WI38 (cell line): ENCODE data around the gene MYO1C.

ENCODE experiments used
- H3K4me3 ChIP-seq: 2 replicates; pipeline ENCODE4 v1.5.1; 2011; ENCODE audit warnings: low read depth, mild to moderate bottlenecking, control low read depth, low read length
- TF ChIP-seq, protein P1 (sequence below): IDR thresholded peaks from 2 replicates; pipeline ENCODE4 v1.5.1; 2012; ENCODE audit warnings: low read depth, mild to moderate bottlenecking, control low read depth, low read length

MYO1C gene

DNA sequence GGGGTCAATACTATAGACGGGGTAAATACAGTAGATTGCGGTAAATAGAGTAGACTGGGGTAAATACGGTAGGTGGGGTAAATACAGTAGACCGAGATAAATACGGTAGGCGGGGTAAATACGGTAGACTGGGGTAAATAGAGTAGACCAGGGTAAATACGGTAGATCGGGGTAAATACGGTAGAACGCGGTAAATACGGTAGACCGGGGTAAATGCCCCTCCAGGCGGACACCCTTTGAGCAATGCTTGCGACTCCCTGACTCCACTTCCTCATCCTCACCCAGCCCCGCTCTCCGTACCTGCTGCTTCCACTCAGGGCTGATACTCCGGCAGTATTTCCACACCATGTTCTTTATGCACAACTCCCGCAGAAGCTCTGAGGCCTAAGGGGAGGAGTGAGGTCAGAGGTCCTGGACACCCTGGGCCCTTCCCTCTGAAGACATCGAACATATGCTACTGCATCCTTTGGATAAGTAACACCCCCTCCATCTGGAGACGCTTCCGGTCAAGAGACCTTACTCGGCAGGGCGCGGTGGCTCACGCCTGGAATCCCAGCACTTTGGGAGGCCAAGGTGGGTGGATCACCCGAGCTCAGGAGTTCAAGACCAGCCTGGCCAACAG, 23.1 kb downstream of the MYO1C start:
- H3K4me3 ChIP-seq = no peak overlapping the region
- TF ChIP-seq, protein P1, sequence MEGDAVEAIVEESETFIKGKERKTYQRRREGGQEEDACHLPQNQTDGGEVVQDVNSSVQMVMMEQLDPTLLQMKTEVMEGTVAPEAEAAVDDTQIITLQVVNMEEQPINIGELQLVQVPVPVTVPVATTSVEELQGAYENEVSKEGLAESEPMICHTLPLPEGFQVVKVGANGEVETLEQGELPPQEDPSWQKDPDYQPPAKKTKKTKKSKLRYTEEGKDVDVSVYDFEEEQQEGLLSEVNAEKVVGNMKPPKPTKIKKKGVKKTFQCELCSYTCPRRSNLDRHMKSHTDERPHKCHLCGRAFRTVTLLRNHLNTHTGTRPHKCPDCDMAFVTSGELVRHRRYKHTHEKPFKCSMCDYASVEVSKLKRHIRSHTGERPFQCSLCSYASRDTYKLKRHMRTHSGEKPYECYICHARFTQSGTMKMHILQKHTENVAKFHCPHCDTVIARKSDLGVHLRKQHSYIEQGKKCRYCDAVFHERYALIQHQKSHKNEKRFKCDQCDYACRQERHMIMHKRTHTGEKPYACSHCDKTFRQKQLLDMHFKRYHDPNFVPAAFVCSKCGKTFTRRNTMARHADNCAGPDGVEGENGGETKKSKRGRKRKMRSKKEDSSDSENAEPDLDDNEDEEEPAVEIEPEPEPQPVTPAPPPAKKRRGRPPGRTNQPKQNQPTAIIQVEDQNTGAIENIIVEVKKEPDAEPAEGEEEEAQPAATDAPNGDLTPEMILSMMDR = no peak

DNA sequence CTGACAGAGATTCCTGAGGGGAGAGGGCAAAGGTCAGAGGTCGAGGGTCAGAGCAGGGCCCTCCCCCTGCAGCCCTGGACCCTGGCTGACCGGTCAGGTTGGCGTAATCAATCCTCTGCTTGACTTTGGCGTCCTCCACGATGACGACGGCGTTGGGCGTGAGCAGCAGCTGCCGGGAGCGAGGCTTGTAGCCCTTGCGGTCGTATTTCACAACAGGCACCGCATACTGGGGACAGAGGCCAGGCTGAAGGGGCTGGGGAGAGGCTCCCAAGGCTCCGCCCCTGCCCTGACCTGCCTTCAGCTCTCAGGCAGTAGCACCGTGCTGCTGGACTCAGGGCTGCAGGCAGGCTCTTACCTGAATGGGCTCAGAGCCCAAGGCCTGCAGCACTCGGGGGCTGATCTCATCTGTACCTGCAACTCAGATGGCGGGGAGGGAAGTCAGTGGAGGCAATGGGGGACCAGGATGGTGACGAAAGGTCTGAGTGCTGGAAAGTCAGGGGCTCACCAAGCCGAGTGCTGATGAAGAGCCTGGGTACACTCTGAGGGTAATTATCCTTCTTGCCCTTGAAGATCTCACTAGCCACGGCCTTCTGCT, 24.5 kb downstream of the MYO1C start:
- no peak overlapping the region for H3K4me3 ChIP-seq
- TF ChIP-seq, protein P1 = no peak

DNA sequence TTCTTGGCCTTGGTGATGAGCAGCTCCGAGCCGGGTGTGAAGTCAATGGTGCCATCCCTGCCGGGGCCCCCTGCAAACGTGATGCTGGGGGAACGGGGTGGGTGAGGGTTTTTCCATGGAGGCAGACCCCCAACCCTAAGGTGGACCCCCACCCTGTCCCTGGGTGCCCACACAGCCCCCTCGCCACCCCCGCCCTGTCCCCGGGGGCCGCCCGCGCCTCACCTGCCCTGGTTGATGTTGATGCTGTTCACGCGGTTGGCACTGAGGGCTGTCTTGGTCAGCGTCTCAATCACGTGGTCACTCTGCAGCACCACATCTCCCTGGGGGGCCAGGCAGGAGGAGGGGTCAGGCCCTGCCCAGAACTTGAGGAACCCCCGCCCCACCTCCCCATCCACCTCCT, 25.2 kb downstream of the MYO1C start:
- TF ChIP-seq, protein P1 = no peak
- no peak overlapping the region for H3K4me3 ChIP-seq

DNA sequence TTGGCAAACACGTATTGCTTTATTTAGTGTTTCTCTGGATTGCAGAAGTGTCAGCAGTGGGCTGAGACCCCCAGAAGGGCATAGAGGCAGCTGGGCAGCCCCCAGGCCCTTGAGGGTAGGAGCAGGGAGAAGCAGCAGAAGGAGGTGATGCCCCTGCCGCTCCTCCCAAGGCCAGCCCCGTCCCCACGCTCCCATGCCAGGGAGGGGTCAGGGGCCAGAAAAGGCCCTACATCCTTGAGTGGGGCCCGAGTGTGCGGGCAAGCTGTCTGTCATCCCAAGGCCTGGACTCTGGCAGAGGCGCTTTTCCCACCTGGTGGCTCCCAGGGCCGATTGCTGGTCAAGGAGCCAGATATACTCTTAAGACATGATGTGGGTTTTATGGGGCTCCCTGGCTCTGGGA, 28.3 kb downstream of the MYO1C start:
- TF ChIP-seq, protein P1 = no peak
- H3K4me3 ChIP-seq = no peak overlapping the region

DNA sequence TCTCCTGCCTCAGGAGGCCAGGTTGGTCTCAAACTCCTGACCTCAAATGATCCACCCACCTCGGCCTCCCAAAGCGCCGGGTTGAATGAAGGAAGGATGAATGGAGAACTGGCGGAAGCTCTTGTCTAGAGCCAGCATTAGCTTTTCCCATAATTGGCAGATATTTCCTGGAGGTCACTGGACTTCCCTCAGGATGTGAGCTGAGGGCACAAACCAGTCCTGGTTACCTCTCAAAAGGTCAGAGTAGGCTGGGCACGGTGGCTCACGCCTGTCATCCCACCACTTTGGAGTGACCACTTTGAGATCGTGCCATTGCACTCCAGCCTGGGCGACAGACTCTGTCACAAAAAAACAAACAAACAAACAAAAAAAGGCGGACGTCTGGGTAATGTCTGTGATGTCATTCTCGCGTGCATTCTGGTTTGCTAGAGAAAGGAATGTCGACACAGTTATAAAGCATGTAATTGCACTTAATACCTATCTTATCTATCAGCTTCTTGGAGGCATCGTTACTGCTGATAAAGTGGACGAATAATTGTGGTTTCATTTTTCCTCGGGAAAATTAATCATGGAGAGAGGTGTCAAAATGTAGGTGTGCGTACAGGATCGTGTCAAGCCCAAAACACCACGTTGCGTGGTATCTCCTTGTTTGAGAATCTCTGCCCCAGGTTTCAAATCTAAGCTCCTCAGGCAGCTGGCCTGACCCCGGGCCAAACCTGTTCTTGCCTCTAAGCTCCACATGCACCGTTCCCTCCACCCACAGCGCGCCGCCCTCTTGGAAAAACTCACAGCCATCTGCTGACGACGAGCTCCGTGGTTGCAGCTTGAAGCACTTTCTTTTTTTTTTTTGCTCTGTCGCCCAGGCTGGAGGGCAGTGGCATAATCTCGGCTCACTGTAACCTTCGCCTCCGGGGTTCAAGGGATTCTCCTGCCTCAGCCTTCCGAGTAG, 30.0 kb downstream of the MYO1C start:
- no peak overlapping the region for H3K4me3 ChIP-seq

DNA sequence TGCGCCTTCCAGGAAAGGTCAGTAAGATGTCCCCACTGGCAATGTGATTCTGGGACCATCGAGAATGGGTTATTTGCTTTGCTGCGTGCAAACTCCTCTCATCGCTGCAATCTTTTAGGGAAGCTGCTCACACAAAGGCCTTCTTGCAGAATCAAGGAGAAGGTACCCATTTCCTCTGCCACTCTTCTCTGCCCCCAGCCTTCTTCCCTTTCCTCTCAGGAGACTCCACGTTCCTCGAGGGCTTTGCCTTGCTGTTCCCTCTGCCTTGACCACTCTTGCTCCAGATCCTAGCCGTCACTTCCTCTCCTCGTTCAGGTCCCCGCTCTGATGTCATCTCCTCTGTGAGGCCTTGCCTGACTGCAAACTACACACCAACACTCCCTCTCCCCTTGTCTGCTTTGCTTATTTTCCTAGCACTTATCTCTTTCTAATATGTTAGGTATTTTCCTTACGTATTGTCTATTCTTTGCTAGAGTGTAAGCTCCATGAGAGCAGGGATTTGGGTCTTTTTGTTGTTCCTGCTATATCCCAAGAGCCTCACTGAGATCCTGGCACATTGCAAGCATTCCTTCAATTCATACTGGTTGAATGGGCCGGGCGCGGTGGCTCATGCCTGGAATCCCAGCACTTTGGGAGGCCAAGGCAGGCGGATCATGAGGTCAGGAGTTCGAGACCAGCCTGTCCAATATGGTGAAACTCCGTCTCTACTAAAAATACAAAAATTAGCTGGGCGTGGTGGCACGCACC, 31.1 kb downstream of the MYO1C start:
- TF ChIP-seq, protein P1 = no peak
- no peak overlapping the region for H3K4me3 ChIP-seq

More for the DNA sequence above, 30.0 kb downstream of the MYO1C start:
- TF ChIP-seq, protein P1 = no peak
